Trophoblast cell (in vitro differentiated cells and primary cell): ENCODE results near the gene MAML3.

ENCODE experiments used
- DNase-seq, 2 donors: peaks; one replicate each; pipeline ENCODE4 v3.0.0-alpha.2; 2016
- H2AFZ ChIP-seq: 2 replicates; pipeline ENCODE4 v1.6.1; 2013; ENCODE audit warnings: low read length, moderate library complexity, mild to moderate bottlenecking; ENCODE audit not compliant: insufficient read depth, poor library complexity
- H2AK5ac ChIP-seq: 2 replicates; pipeline ENCODE4 v1.6.1; 2013; ENCODE audit warnings: mild to moderate bottlenecking, low read length
- H2BK120ac ChIP-seq: 2 replicates; pipeline ENCODE4 v1.6.1; 2013; ENCODE audit warnings: low read length, mild to moderate bottlenecking, moderate library complexity; ENCODE audit not compliant: insufficient read depth, poor library complexity
- H2BK12ac ChIP-seq: 2 replicates; pipeline ENCODE4 v1.6.1; 2013; ENCODE audit warnings: mild to moderate bottlenecking, low read length, moderate library complexity
- H2BK5ac ChIP-seq: 2 replicates; pipeline ENCODE4 v1.6.1; 2013; ENCODE audit warnings: low read length, low read depth, moderate library complexity, mild to moderate bottlenecking; ENCODE audit not compliant: poor library complexity
- H3K14ac ChIP-seq: 2 replicates; pipeline ENCODE4 v1.6.1; 2013; ENCODE audit warnings: mild to moderate bottlenecking, low read length
- H3K18ac ChIP-seq: 2 replicates; pipeline ENCODE4 v1.6.1; 2013; ENCODE audit warnings: mild to moderate bottlenecking, low read length
- H3K23ac ChIP-seq: 2 replicates; pipeline ENCODE4 v1.6.1; 2013; ENCODE audit warnings: low read length
- H3K27ac ChIP-seq: 2 replicates; pipeline ENCODE4 v1.5.1; 2013; ENCODE audit warnings: low read depth, mild to moderate bottlenecking, inconsistent platforms, low read length, moderate library complexity
- H3K27me3 ChIP-seq: 2 replicates; pipeline ENCODE4 v1.6.1; 2013; ENCODE audit warnings: inconsistent platforms, mild to moderate bottlenecking, low read length, moderate library complexity; ENCODE audit not compliant: insufficient read depth
- H3K36me3 ChIP-seq, 2 experiments: 1 replicate in 1 of 2; 2 replicates in 1 of 2; pipeline ENCODE4 v1.6.1; 2013; ENCODE audit warnings: low read length in 2 of 2, mild to moderate bottlenecking in 2 of 2, moderate library complexity in 1 of 2; ENCODE audit not compliant: insufficient read depth in 2 of 2, control insufficient read depth in 1 of 2
- H3K4ac ChIP-seq: 2 replicates; pipeline ENCODE4 v1.6.1; 2013; ENCODE audit warnings: low read depth, mild to moderate bottlenecking, low read length, moderate library complexity
- H3K4me1 ChIP-seq, 2 experiments: 1 replicate in 1 of 2; 2 replicates in 1 of 2; pipeline ENCODE4 v1.6.1; 2013; ENCODE audit warnings: low read length in 2 of 2, mild to moderate bottlenecking in 2 of 2, moderate library complexity in 1 of 2; ENCODE audit not compliant: insufficient read depth in 2 of 2, control insufficient read depth in 1 of 2
- H3K4me2 ChIP-seq: 2 replicates; pipeline ENCODE4 v1.6.1; 2013; ENCODE audit warnings: inconsistent platforms, mild to moderate bottlenecking, low read length, moderate library complexity
- H3K4me3 ChIP-seq: 2 replicates; pipeline ENCODE4 v1.5.1; 2013; ENCODE audit warnings: mild to moderate bottlenecking, low read depth, low read length, inconsistent platforms
- H3K79me1 ChIP-seq: one replicate; pipeline ENCODE4 v1.6.1; 2013; ENCODE audit warnings: low read length
- H3K79me2 ChIP-seq: 2 replicates; pipeline ENCODE4 v1.6.1; 2013; ENCODE audit warnings: low read length, mild to moderate bottlenecking; ENCODE audit not compliant: control insufficient read depth, insufficient read depth, poor library complexity
- H3K9ac ChIP-seq: 2 replicates; pipeline ENCODE4 v1.6.1; 2013; ENCODE audit warnings: mild to moderate bottlenecking, low read length
- H3K9me3 ChIP-seq: 2 replicates; pipeline ENCODE4 v1.6.1; 2013; ENCODE audit warnings: low read depth, mild to moderate bottlenecking, control low read depth, inconsistent platforms, low read length; ENCODE audit not compliant: insufficient read depth
- H4K12ac ChIP-seq: 2 replicates; pipeline ENCODE4 v1.6.1; 2013; ENCODE audit warnings: low read depth, mild to moderate bottlenecking, low read length, moderate library complexity
- H4K8ac ChIP-seq: 2 replicates; pipeline ENCODE4 v1.6.1; 2013; ENCODE audit warnings: low read depth, mild to moderate bottlenecking, low read length, moderate library complexity
- H4K91ac ChIP-seq: one replicate; pipeline ENCODE4 v1.6.1; 2013; ENCODE audit warnings: low read depth, mild to moderate bottlenecking, low read length, moderate library complexity
- WGBS: extraction: QIAGEN DNeasy Blood & Tissue Kit; methylation state at CpG from one replicate; pipeline ENCODE4 v1.1.7; 2013; ENCODE audit warnings: missing lambda C conversion rate; ENCODE audit not compliant: insufficient read length, insufficient coverage; ENCODE audit errors: extremely low coverage; 5-methylcytosine and 5-hydroxymethylcytosine counted together

MAML3 gene

DNA sequence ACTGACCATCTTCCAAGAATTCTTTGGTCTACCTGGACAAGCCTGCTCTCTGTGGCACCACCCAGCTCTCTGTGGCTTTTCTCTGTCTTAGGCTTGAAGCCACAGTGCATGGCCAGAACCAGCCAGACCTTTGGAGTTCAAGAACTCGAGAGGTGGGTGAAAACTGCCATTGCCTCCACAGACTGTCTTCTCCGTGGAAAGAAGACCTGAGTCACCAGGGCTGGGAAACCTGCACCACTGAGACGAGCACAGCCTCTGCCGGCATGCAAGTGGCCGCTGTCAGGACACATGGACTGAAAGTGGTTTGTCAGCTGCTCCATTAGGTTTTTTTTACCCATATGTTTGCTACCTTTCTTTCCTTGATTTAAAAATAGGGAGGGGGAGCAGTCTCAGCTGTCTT lies 413.9 kb downstream of the MAML3 start:
- Histone ChIP-seq H3K79me1 (peaks cover 6% of the 10 kb centered on the region), H2AK5ac (no peak overlapping the region), H3K4me3 (no peak overlapping the region), H2BK120ac (no peak overlapping the region), H4K12ac (no peak overlapping the region), H3K36me3 (no peaks in the 10 kb centered on the region), H3K14ac (no peak overlapping the region), H3K27ac (no peak overlapping the region), H3K4ac (no peak overlapping the region), H2BK5ac (no peak overlapping the region), H3K4me1 (peaks cover 16 to 22% of the 10 kb centered on the region in 2 experiments), H3K23ac (no peak overlapping the region), H2AFZ (no peak overlapping the region), H3K18ac (no peak overlapping the region), H3K9me3 (no peaks in the 10 kb centered on the region), H3K27me3 (no peaks in the 10 kb centered on the region), H3K79me2 (peaks cover 5% of the 10 kb centered on the region), H3K4me2 (no peak overlapping the region), H3K9ac (no peak overlapping the region), H2BK12ac (no peak overlapping the region), H4K91ac (no peak overlapping the region), H4K8ac (no peak overlapping the region)
- no CpG with 5 or more reads among the region's 5 CpGs for WGBS
- peak in 1 of 2 donors; percentile 48 for DNase-seq

DNA sequence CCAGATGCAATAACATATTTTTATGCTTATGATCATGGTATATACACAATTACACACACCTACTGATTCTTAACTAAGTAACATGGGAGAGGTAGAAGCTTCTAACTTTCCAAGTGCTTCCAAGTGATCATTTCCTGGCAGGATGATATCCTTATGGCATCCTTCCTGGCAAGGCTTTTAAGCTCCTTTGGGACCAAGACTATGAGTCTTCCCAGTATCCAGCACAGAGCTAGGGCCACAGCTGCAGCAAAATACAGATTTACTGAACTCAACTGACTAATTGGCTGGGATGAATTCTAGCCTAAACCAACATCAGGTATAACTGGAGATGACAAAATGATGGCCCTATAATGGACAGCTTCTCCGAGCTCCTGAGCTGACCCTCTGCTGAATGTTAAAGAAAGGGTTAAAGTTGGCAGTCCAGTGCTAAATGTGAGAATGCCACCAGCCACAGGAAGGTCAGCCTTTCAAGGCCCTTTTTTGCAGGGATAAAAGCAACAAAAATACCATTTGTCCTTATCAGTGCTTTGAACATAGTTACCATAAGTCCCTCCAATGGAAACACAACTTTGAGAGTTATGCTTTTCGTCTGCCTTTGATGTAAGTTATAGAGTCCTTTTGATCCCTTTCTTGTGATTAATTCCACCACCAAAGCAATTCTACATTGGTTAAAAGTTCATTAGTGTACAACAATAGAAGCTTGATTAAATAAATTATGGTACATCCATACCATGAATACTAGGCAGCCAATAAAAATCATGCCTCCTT lies 415.0 kb downstream of the MAML3 start:
- Histone ChIP-seq H3K14ac (no peak overlapping the region), H3K79me1 (peaks cover 11% of the 10 kb centered on the region), H4K12ac (no peak overlapping the region), H3K23ac (no peak overlapping the region), H2AFZ (no peak overlapping the region), H4K8ac (no peak overlapping the region), H3K27me3 (no peaks in the 10 kb centered on the region), H3K4me3 (no peak overlapping the region), H3K9me3 (no peaks in the 10 kb centered on the region), H3K27ac (no peak overlapping the region), H2BK12ac (no peak overlapping the region), H3K79me2 (peaks cover 5% of the 10 kb centered on the region), H3K9ac (no peak overlapping the region), H3K36me3 (no peaks in the 10 kb centered on the region), H3K4me1 (peaks cover 21 to 28% of the 10 kb centered on the region in 2 experiments), H2BK5ac (no peak overlapping the region), H3K4me2 (no peak overlapping the region), H2AK5ac (no peak overlapping the region), H2BK120ac (no peak overlapping the region), H3K4ac (no peak overlapping the region), H3K18ac (no peak overlapping the region), H4K91ac (no peak overlapping the region)
- no CpG with 5 or more reads among the region's 2 CpGs for WGBS
- no peak for DNase-seq

DNA sequence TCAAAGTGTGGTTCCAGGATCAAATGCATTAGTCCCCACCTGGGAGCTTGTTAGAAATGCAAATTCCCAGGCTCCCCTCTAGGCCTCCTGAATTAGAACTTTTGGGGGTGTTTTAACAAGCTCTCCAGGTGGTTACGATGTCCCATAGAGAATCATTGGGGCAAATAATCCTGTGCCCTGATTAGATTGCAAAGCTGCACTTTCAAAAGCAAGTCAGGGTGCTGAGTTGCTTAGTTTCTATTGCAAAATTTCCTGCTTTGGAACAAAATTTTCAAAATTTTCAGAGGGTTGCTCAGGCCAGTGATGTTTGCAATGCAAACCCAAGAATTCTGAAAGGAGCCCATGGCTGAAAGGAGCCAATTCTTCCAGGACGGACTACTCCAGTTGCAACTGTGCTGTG lies 417.3 kb downstream of the MAML3 start:
- DNase-seq: peak in 1 of 2 donors; percentile 62
- Histone ChIP-seq H3K14ac (no peak overlapping the region), H3K9me3 (no peaks in the 10 kb centered on the region), H3K23ac (no peak overlapping the region), H2BK120ac (no peak overlapping the region), H3K27ac (no peak overlapping the region), H3K27me3 (no peaks in the 10 kb centered on the region), H3K79me2 (peaks cover 5% of the 10 kb centered on the region), H3K4ac (no peak overlapping the region), H4K8ac (no peak overlapping the region), H3K18ac (no peak overlapping the region), H3K79me1 (peaks cover 16% of the 10 kb centered on the region), H2AFZ (no peak overlapping the region), H2BK12ac (no peak overlapping the region), H3K4me1 (peaks cover 22 to 28% of the 10 kb centered on the region in 2 experiments), H4K91ac (no peak overlapping the region), H2BK5ac (no peak overlapping the region), H4K12ac (no peak overlapping the region), H3K4me3 (no peak overlapping the region), H3K9ac (no peak overlapping the region), H2AK5ac (no peak overlapping the region), H3K4me2 (no peak overlapping the region), H3K36me3 (no peaks in the 10 kb centered on the region)
- WGBS: no CpG with 5 or more reads among the region's 2 CpGs

DNA sequence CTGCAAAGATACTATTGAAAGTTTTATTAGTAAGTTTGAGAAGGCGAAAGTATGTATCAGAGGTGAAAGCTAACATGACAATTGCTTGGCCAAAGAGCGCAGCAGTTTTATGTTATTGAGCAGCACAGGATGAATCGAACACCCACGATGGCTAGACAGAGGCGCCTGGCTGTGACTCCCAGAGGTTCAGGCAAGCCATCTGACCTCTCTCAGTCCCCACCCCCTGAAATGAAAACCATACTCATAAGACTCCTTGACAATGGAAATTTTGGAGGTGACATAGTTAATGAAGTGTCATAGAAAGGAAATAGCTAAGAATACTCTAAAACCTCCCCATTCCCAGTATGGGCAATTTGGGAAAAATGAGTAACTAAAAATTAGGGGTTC lies 417.7 kb downstream of the MAML3 start:
- Histone ChIP-seq H3K27me3 (no peaks in the 10 kb centered on the region), H2BK5ac (no peak overlapping the region), H3K27ac (no peak overlapping the region), H3K14ac (peak overlapping the region; percentile 57), H3K9me3 (no peaks in the 10 kb centered on the region), H3K79me1 (peaks cover 16% of the 10 kb centered on the region), H3K23ac (no peak overlapping the region), H3K4me1 (peaks cover 22 to 28% of the 10 kb centered on the region in 2 experiments), H2AFZ (no peak overlapping the region), H3K79me2 (peaks cover 5% of the 10 kb centered on the region), H3K9ac (no peak overlapping the region), H4K8ac (no peak overlapping the region), H3K4me2 (no peak overlapping the region), H3K4ac (no peak overlapping the region), H2AK5ac (no peak overlapping the region), H4K12ac (no peak overlapping the region), H3K36me3 (no peaks in the 10 kb centered on the region), H3K18ac (no peak overlapping the region), H2BK120ac (no peak overlapping the region), H4K91ac (peak overlapping the region; percentile 35), H2BK12ac (peak overlapping the region; percentile 54), H3K4me3 (no peak overlapping the region)
- no CpG with 5 or more reads among the region's 5 CpGs for WGBS
- DNase-seq: no peak
